ENCODE data around the gene ACADVL.

DNA sequence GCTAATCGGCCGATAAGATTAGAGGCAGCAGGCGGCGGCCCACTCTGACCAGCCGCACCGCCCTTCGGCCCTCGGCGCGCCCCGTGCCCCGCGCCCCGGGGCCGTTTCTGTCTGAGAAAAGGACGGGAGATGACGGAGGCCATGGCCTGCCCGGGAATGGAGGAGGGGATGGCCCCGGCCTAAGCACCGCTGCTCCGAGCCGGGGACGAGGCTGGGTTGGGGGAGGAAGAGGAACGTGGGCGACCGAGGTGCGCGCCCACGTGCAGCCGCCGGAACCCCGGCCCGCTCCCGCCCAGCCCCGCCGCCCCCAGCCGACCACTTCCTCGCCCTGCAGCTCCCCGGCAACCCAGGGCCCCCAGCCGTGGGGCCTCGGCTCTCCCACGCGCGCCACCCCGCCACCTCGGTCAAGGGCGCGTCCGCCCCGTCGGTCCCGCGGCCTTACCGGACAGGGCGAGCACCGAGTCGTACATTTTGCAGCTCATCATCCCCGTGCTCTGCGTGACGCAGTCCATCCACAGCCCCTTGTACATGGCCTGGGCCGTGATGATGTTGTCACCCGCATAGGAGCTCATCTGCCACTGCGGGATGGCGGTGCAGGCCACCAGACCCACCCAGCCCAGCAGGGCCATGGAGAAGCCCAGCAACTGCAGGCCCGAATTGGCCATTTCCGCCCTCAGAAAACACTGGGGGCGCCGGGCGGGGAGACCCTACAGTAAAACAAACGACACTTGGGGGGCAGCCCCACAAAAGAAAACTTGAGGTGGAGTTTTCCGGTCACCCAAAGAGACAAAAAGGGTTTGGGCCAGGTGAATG is 41.8 kb downstream of the ACADVL start:
- TF ChIP-seq EZH2 (IDR thresholded peaks at IDR 0.05; ENCODE audit: insufficient read depth, poor library complexity, severe bottlenecking) (no peak), EZH2phosphoT487 (IDR thresholded peaks at IDR 0.05; ENCODE audit: insufficient read depth, low read depth) (no peak)
